GM12874 (cell line): Measurements from ENCODE around the gene SMOC1.

Source experiments
- CTCF ChIP-seq: IDR thresholded peaks from 2 replicates; pipeline ENCODE4 v1.5.1; 2011; ENCODE audit warnings: low read depth, mild to moderate bottlenecking, control low read depth, low read length, moderate library complexity; ENCODE audit not compliant: insufficient read depth

The SMOC1 gene

GRCh38 chr14:69845050-69845581, 34.1 kb upstream of the SMOC1 start:
- TF ChIP-seq CTCF: no peak

DNA sequence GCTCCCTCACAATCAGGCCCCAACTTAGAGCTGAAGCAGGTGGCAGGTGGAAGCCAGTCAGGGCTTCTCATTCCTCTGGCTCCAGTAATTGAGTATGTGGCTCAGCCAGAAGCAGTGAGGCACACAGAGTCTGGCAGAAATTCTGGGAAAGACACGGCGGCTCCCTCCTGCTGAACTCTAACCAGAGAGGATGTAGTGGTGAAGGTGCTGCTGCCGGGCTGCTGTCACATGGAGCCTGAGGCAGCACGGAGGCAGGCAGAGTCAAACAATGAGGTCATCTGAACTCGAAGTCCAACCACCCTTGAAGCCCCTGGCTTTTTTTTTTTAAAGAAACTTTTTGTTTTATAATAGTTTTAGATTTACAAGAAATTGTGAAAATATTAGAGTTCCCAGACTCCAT, 33.4 kb upstream of the SMOC1 start:
- no peak for TF ChIP-seq CTCF

DNA sequence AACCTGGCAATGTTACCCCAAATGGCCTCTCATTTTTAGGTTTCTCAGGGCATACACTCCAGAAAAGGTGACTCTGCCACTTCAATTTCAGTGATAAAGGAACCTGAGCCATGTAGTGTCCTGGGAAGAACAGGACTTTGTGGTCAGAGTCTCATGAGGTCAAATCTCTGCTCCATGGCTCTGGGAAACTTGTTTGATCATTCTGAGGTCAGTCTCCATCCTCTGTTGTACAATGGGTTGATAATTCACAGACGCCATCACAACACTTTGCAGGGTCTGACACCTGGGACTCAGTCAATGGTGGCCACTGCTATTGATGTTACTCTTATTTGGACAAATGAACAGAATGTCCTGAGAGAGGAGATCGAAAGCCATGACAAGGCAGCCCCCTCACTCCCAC, 31.1 kb upstream of the SMOC1 start:
- TF ChIP-seq CTCF: no peak

- no peak for TF ChIP-seq CTCF
These were observed 30.3 kb upstream of the SMOC1 start for GRCh38 chr14:69848903-69849391.

DNA sequence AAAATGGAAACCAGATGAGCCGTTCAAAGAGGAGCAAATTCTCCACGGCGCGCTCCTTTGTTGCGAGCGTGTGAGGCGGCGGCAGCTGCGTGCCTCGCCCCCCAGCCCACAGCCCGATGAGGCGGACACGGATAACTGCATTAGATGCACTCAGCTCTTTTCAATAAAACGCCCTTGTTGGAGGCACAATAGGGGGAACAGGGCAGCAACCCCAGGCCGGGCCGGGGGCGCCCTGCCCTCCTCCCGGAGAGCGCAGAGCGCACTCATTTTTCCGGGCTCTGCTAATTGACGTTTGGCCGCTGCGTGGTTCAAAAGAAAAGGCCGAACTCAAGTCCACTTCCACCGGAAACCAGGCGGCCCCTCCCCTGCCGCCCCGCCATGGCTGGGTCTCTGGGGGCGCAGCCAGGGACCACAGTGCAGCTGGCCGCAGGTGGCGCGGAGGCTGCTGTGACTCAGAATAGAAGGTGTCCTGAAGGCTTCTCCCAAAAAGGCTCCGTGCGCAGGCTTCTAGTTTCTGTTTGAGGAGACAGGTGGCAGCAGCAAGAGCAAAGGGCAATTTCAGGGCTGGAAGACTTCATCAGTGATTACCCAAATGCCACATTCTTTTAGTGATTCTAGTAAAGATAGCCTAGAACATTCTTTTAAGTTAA, 29.0 kb upstream of the SMOC1 start:
- no peak for TF ChIP-seq CTCF

GRCh38 chr14:69850736-69851112, 28.5 kb upstream of the SMOC1 start:
- no peak for TF ChIP-seq CTCF

DNA sequence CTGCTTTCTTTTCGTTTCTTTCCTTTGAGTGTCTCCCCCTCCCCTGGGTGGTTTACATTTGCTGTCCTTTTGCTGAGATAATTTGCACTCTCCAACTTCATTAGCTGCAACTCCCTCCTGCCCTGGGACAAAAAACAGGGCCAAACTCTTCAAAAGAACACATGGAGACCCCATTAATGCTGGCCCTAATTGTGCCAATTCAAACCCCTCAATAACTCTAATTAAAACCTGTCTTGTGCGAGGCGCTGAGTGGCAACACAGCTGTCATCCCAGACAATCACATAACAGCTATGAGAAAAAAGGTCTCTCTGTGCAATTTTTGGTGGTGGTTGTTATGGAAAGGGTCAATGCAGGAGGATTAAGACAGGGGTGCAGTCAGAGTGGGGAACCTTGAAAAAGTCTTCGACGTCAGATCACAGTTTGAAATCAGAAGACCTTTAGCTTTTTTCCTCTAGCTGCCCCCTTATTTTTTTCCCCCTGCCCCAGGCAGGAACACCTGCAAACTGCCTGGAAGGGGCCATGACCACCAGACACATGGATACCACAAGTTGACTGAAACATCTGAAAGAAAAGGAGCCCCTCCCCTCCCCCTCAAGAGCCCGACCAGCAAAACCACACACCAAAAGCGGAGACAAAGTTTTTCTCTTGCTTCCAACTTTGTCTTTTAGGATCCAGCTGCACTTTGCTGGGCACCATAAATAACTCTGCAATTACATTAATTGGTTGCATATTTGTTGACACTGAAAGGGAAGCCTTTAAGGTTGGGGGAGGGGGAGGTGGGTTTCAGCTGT, 26.5 kb upstream of the SMOC1 start:
- TF ChIP-seq CTCF: no peak
